ENCODE results near the gene FAU.

Gene FAU

GRCh38 chr11:65134240-65134951 is 12.5 kb upstream of the FAU start, which contains the start of gene SYVN1:
Gene SYVN1, minus strand, starts transcription at chr11:65134519. Its CDS starts 918 bp downstream, at chr11:65133601.
- H3K9ac ChIP-seq (ENCODE audit: low read depth, low read length): peak within 1 kb of the TSS; percentile 96

GRCh38 chr11:65133724-65134123 is 11.8 kb upstream of the FAU start:
- Histone ChIP-seq H3K36me3 (ENCODE audit: control insufficient read depth, insufficient read depth, low read length) (peaks cover 41% of the 10 kb centered on the region), H3K9ac (ENCODE audit: low read depth, low read length) (peak overlapping the region; percentile 96), H3K27me3 (ENCODE audit: control insufficient read depth, insufficient read depth, low read length) (no peaks in the 10 kb centered on the region), H3K4me1 (ENCODE audit: control insufficient read depth, insufficient read depth, low read length) (peaks cover 4% of the 10 kb centered on the region), H3K9me3 (ENCODE audit: control insufficient read depth, insufficient read depth, low read length) (no peaks in the 10 kb centered on the region), H3K4me3 (ENCODE audit: low read depth, low read length) (peak overlapping the region; percentile 99)

More at GRCh38 chr11:65134240-65134951, 12.5 kb upstream of the FAU start, which contains the start of gene SYVN1:
- H3K4me1 ChIP-seq (ENCODE audit: control insufficient read depth, insufficient read depth, low read length): peaks cover 4% of the 10 kb centered on the region
- peaks cover 36% of the 10 kb centered on the region for H3K36me3 ChIP-seq (ENCODE audit: control insufficient read depth, insufficient read depth, low read length)
- H3K4me3 ChIP-seq (ENCODE audit: low read depth, low read length): peak within 1 kb of the TSS; percentile 99
- no peaks in the 10 kb centered on the region for H3K9me3 ChIP-seq (ENCODE audit: control insufficient read depth, insufficient read depth, low read length)
- no peaks in the 10 kb centered on the region for H3K27me3 ChIP-seq (ENCODE audit: control insufficient read depth, insufficient read depth, low read length)

GRCh38 chr11:65132988-65133700 is 11.2 kb upstream of the FAU start:
- Histone ChIP-seq H3K9me3 (ENCODE audit: control insufficient read depth, insufficient read depth, low read length) (no peaks in the 10 kb centered on the region), H3K36me3 (ENCODE audit: control insufficient read depth, insufficient read depth, low read length) (peaks cover 47% of the 10 kb centered on the region), H3K9ac (ENCODE audit: low read depth, low read length) (peak overlapping the region; percentile 96), H3K4me3 (ENCODE audit: low read depth, low read length) (peak overlapping the region; percentile 99), H3K4me1 (ENCODE audit: control insufficient read depth, insufficient read depth, low read length) (peaks cover 4% of the 10 kb centered on the region), H3K27me3 (ENCODE audit: control insufficient read depth, insufficient read depth, low read length) (no peaks in the 10 kb centered on the region)

GRCh38 chr11:65132238-65132987 is 10.5 kb upstream of the FAU start:
- Histone ChIP-seq H3K36me3 (ENCODE audit: control insufficient read depth, insufficient read depth, low read length) (peaks cover 53% of the 10 kb centered on the region), H3K9me3 (ENCODE audit: control insufficient read depth, insufficient read depth, low read length) (no peaks in the 10 kb centered on the region), H3K4me3 (ENCODE audit: low read depth, low read length) (no peak overlapping the region), H3K4me1 (ENCODE audit: control insufficient read depth, insufficient read depth, low read length) (peaks cover 4% of the 10 kb centered on the region), H3K9ac (ENCODE audit: low read depth, low read length) (no peak overlapping the region), H3K27me3 (ENCODE audit: control insufficient read depth, insufficient read depth, low read length) (no peaks in the 10 kb centered on the region)

GRCh38 chr11:65131895-65132237 is 9.9 kb upstream of the FAU start:
- Histone ChIP-seq H3K9me3 (ENCODE audit: control insufficient read depth, insufficient read depth, low read length) (no peaks in the 10 kb centered on the region), H3K4me3 (ENCODE audit: low read depth, low read length) (no peak overlapping the region), H3K4me1 (ENCODE audit: control insufficient read depth, insufficient read depth, low read length) (peaks cover 4% of the 10 kb centered on the region), H3K9ac (ENCODE audit: low read depth, low read length) (no peak overlapping the region), H3K27me3 (ENCODE audit: control insufficient read depth, insufficient read depth, low read length) (no peaks in the 10 kb centered on the region), H3K36me3 (ENCODE audit: control insufficient read depth, insufficient read depth, low read length) (peaks cover 54% of the 10 kb centered on the region)

GRCh38 chr11:65131417-65131776 is 9.5 kb upstream of the FAU start:
- Histone ChIP-seq H3K9ac (ENCODE audit: low read depth, low read length) (no peak overlapping the region), H3K9me3 (ENCODE audit: control insufficient read depth, insufficient read depth, low read length) (no peaks in the 10 kb centered on the region), H3K36me3 (ENCODE audit: control insufficient read depth, insufficient read depth, low read length) (peaks cover 59% of the 10 kb centered on the region), H3K4me1 (ENCODE audit: control insufficient read depth, insufficient read depth, low read length) (peaks cover 4% of the 10 kb centered on the region), H3K27me3 (ENCODE audit: control insufficient read depth, insufficient read depth, low read length) (no peaks in the 10 kb centered on the region), H3K4me3 (ENCODE audit: low read depth, low read length) (no peak overlapping the region)

- Histone ChIP-seq H3K4me1 (ENCODE audit: control insufficient read depth, insufficient read depth, low read length) (peaks cover 3% of the 10 kb centered on the region), H3K4me3 (ENCODE audit: low read depth, low read length) (no peak overlapping the region), H3K9me3 (ENCODE audit: control insufficient read depth, insufficient read depth, low read length) (no peaks in the 10 kb centered on the region), H3K36me3 (ENCODE audit: control insufficient read depth, insufficient read depth, low read length) (peaks cover 64% of the 10 kb centered on the region), H3K27me3 (ENCODE audit: control insufficient read depth, insufficient read depth, low read length) (no peaks in the 10 kb centered on the region), H3K9ac (ENCODE audit: low read depth, low read length) (no peak overlapping the region)
These were observed 8.9 kb upstream of the FAU start for GRCh38 chr11:65130631-65131416.

GRCh38 chr11:65129649-65130441 is 7.9 kb upstream of the FAU start:
- no peaks in the 10 kb centered on the region for H3K9me3 ChIP-seq (ENCODE audit: control insufficient read depth, insufficient read depth, low read length)
- H3K4me1 ChIP-seq (ENCODE audit: control insufficient read depth, insufficient read depth, low read length): no peaks in the 10 kb centered on the region
- no peaks in the 10 kb centered on the region for H3K27me3 ChIP-seq (ENCODE audit: control insufficient read depth, insufficient read depth, low read length)
- H3K4me3 ChIP-seq (ENCODE audit: low read depth, low read length): no peak overlapping the region
- peaks cover 73% of the 10 kb centered on the region for H3K36me3 ChIP-seq (ENCODE audit: control insufficient read depth, insufficient read depth, low read length)
- no peak overlapping the region for H3K9ac ChIP-seq (ENCODE audit: low read depth, low read length)

- Histone ChIP-seq H3K9ac (ENCODE audit: low read depth, low read length) (no peak overlapping the region), H3K36me3 (ENCODE audit: control insufficient read depth, insufficient read depth, low read length) (peaks cover 78% of the 10 kb centered on the region), H3K9me3 (ENCODE audit: control insufficient read depth, insufficient read depth, low read length) (no peaks in the 10 kb centered on the region), H3K4me3 (ENCODE audit: low read depth, low read length) (no peak overlapping the region), H3K4me1 (ENCODE audit: control insufficient read depth, insufficient read depth, low read length) (no peaks in the 10 kb centered on the region), H3K27me3 (ENCODE audit: control insufficient read depth, insufficient read depth, low read length) (no peaks in the 10 kb centered on the region)
These were observed 6.5 kb upstream of the FAU start for GRCh38 chr11:65128182-65129145.

Data from iPS-15b (cell line).